ENCODE measurements around the gene OTX2.

OTX2 gene

DNA sequence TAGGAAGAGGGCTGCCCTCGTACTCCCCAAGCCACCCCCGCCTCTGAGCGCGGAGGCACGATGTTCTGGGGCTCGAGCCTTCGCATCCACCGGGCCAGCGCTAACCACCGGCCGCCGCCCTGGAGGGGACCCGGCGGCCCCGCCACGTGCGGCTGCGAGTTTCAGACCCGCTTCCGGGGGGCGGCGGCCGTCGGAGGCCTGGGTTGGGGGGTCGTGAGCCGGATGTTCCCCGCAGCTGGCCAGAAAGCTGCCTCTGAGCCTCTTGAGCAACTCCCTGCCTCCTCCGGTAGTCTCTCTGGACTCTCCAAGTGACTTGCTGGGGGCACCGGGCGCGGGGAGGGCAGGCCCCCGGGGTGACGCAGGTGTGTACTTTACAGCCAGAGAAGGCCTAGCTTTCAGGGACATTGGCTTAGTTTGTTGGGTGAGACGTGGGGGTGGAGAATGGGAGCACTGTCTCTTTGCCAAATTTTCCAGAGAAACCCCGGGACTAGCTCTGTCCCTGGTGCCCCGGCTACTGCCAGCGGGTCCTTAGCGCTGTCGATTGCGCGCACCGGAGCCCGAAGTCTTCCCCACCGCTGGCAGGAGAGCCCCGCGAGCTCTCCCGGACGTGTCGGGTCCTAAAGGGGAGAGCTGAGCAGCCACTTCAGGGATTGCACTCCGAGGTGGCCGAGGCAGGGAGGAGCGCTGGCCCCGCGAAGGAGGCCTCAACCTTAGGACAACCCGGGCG is 15.6 kb downstream of the OTX2 start:
- DNase-seq: no peak

GRCh38 chr14:56794088-56794556 is 16.2 kb downstream of the OTX2 start:
- no peak for DNase-seq

- no peak for DNase-seq
Observed at GRCh38 chr14:56789955-56790354, 20.3 kb downstream of the OTX2 start.

- no peak for DNase-seq
Observed at GRCh38 chr14:56787530-56787929, 22.7 kb downstream of the OTX2 start.

DNA sequence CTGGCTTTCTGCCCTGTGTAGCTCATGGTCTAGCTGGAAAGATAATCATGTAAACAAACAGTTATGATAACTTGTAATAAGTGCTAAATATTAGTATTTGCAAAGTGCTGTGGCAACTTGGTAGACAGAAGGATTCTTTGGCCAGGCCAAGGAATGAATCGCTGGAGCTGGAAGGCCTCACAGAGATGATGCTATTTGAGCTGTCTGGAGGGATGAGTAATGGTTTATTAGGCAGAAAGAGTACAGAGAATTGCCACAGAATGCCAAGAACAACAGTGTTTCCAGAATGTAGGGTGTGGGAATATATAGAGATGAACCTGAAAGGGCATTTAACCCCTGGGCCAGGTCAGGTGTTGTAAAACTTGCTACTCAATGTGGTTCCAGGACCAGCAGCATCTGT is 27.6 kb downstream of the OTX2 start:
- no peak for DNase-seq

GRCh38 chr14:56774503-56774902 is 35.8 kb downstream of the OTX2 start:
- no peak for DNase-seq

DNA sequence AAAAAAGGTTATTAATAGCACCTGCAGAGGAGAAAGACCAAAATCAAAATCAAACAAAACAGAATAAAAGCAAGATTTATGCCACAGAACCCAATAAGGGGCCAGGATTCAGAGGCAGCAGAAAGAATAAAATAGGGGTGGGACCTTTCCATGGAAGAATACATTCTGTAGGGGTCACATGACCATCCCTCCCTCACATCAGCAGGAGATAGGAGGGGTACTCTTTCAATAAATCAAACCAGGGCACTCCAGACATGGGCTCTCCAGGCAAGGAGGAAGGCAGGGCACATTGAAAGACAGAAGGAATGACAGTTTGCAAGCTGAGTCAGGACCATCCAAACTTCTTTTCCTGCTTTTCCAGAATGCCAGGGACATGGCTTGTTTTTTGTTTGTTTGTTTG is 39.8 kb downstream of the OTX2 start:
- DNase-seq: no peak

DNA sequence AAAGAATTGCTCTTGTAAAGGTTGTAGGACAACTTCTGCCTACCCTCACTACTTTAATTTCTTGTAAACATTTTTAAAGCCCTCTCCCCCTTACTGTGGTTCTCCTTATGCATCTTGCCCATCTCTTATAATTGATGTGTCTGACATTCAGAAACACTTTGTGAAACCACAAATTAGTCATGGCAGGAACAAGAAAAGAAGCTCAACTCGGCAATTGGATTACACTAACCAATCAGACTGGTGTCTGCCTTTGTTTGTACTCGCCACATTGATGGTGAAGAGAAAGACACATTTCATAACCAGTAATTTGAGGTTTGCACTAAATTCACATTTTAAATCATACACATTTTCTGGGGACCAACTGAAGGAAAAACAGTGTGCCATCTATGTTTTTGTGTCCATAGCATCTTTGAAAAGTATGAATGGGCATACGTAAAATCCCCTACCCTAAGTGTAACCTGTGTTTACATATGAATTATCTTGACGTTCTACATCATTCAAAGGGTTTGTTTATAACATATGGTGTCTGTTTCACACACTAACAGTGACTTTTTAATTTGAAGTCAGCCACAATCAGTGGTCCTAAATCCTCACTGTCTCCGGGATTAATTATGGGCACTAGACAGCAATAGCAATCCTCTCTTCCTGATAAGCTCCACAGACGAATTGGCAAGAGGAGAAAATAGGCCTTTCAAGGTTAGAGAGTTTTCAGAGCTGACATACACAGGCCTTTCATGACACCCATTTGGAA is 49.9 kb downstream of the OTX2 start:
- no peak for DNase-seq

- no peak for DNase-seq
Observed at GRCh38 chr14:56759633-56760032, 50.6 kb downstream of the OTX2 start.

- DNase-seq: no peak
Observed at GRCh38 chr14:56759094-56759493, 51.2 kb downstream of the OTX2 start.

GRCh38 chr14:56754921-56755320 is 55.4 kb downstream of the OTX2 start:
- DNase-seq: peak; percentile 85

DNA sequence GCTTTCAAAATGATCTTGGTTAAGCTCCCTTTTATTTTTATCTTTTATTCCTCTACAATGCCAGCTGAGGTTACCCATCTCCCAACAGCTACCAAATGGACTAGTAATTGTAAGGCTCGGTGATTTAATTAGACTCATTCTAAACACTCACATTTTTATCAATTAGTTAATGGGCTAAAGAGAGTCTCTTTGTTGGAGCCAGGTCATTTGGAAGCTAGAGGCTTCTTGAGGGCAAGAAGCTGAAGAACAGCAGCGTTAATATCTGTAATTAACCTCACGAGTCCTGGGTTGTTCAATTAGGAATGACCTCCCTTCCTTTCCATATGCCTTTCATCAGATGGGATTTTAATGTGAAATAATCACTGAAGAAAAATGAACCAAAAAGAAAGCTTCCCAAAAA is 56.9 kb downstream of the OTX2 start:
- DNase-seq: no peak

DNA sequence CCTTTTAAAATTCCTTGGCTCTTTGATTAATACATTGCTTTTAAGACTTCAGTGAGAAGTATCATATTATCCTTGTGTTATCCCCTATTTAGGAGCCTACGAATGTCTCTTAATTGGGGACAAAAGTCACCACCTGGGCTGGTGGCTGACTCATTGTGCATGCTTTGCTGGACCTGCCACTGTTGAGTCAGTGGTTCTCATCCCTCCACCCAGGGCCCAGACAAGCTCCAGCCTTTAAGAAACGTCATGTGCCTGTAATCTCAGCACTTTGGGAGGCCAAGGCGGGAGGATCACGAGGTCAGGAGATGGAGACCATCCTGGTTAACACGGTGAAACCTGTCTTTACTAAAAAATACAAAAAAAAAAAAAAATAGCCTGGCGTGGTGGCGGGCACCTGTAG is 57.9 kb downstream of the OTX2 start:
- DNase-seq: no peak

- peak; percentile 44 for DNase-seq
Observed at GRCh38 chr14:56751471-56751870, 58.8 kb downstream of the OTX2 start.
